Stimulated activated CD8-positive, alpha-beta memory T cell treated with anti-CD3 and anti-CD28 coated beads, Interleukin-12 subunit alpha, Interleukin-12 subunit beta, amount 100 ng/mL, for 4 hours (primary cell): ENCODE data around the gene PBX3.

Source experiments
- DNase-seq: peaks from one replicate; pipeline ENCODE4 v3.0.0-alpha.2; 2020; ENCODE audit warnings: low read depth

The PBX3 gene

GRCh38 chr9:125949703-125950460 lies 202.7 kb downstream of the PBX3 start:
- no peak for DNase-seq

- DNase-seq = no peak
These were observed 203.8 kb downstream of the PBX3 start for GRCh38 chr9:125950880-125951471.

GRCh38 chr9:125953314-125954019 lies 206.3 kb downstream of the PBX3 start:
- no peak for DNase-seq

GRCh38 chr9:125956102-125956501 lies 208.9 kb downstream of the PBX3 start:
- DNase-seq = no peak

- DNase-seq = no peak
These were observed 212.1 kb downstream of the PBX3 start for GRCh38 chr9:125959315-125959714.

GRCh38 chr9:125959951-125960619 lies 212.9 kb downstream of the PBX3 start:
- DNase-seq = no peak

- no peak for DNase-seq
These were observed 213.5 kb downstream of the PBX3 start for GRCh38 chr9:125960626-125961025.

GRCh38 chr9:125961072-125961471 lies 213.9 kb downstream of the PBX3 start:
- DNase-seq = no peak

- DNase-seq = no peak
These were observed 216.8 kb downstream of the PBX3 start for GRCh38 chr9:125963932-125964331.

GRCh38 chr9:125964702-125965225 lies 217.6 kb downstream of the PBX3 start:
- no peak for DNase-seq

- DNase-seq = no peak
These were observed 218.3 kb downstream of the PBX3 start for GRCh38 chr9:125965477-125965876.

GRCh38 chr9:125966466-125966865 lies 219.3 kb downstream of the PBX3 start:
- DNase-seq = no peak

GRCh38 chr9:125966959-125967711 lies 220.0 kb downstream of the PBX3 start:
- DNase-seq = no peak

- no peak for DNase-seq
These were observed 221.7 kb downstream of the PBX3 start for GRCh38 chr9:125968714-125969374.

GRCh38 chr9:125969462-125969861 lies 222.3 kb downstream of the PBX3 start:
- DNase-seq = no peak

- no peak for DNase-seq
These were observed 222.7 kb downstream of the PBX3 start for GRCh38 chr9:125969868-125970267.

GRCh38 chr9:125970340-125970739 lies 223.2 kb downstream of the PBX3 start:
- DNase-seq = no peak

- DNase-seq = no peak
These were observed 223.9 kb downstream of the PBX3 start for GRCh38 chr9:125971050-125971449.

- no peak for DNase-seq
These were observed 225.0 kb downstream of the PBX3 start for GRCh38 chr9:125972012-125972729.

- no peak for DNase-seq
These were observed 226.4 kb downstream of the PBX3 start for GRCh38 chr9:125973547-125973946.
